Measurements from ENCODE around the gene PRDM5.
A peak's percentile ranks its signal among the peaks of the same experiment; 100 is the strongest.

The PRDM5 gene

GRCh38 chr4:120922381-120923206, at the start of gene PRDM5:
PRDM5 (minus strand) TSS chr4:120922726; CDS start chr4:120922608, 118 bp downstream.
- TF ChIP-seq GATA1 (IDR thresholded peaks at IDR 0.05; ENCODE audit: low read depth, low read length) (no peak), POLR2A (IDR thresholded peaks at IDR 0.05; ENCODE audit: low read length) (no peak)
- DNase-seq, result peak; percentile 67 to 72

DNA sequence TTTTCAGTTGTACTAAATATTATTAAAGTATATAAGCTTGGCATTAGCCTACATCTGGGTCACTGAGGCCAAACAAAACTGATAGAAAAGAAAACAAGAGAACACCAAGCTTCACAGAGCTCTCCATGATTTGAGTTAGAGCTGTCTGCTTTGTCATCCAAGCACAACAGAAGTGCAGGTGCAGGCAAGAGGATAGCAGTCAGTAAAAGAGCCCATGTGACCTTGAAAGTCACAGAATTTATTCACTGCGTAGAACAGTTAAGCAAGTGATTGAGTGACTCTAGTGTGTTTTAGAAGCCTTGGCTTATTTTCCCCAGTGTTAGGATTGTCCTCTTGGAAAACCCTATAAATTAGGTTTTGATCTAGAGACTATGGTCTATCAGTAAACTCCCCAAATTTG, 49.4 kb upstream of the PRDM5 start:
- no peak for TF ChIP-seq POLR2A (IDR thresholded peaks at IDR 0.05; ENCODE audit: low read length)
- TF ChIP-seq GATA1 (IDR thresholded peaks at IDR 0.05; ENCODE audit: low read depth, low read length), result no peak
- no peak for DNase-seq

GRCh38 chr4:120965938-120966337, 43.4 kb upstream of the PRDM5 start:
- no peak for DNase-seq
- no peak for TF ChIP-seq GATA1 (IDR thresholded peaks at IDR 0.05; ENCODE audit: low read depth, low read length)

DNA sequence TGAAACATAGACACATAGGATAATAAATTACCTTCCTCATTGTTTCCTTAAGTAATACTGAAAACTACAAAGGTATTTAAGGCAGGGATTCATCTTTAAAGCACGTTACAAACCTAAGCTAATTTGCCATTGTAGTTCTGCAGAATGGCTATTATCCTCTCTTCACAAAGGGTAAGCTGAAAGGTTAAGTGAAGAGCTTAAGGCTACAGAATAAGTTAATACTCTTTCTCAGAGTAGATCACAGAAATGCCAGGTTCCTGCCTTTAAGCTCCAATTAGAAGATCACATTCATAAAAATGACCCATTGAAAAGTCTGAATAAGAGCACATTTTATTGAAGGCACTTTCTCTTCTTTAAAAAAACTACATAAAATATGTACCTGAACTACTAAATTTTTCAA, 42.1 kb upstream of the PRDM5 start:
- no peak for TF ChIP-seq GATA1 (IDR thresholded peaks at IDR 0.05; ENCODE audit: low read depth, low read length)
- TF ChIP-seq POLR2A (IDR thresholded peaks at IDR 0.05; ENCODE audit: low read length), result no peak
- no peak for DNase-seq

DNA sequence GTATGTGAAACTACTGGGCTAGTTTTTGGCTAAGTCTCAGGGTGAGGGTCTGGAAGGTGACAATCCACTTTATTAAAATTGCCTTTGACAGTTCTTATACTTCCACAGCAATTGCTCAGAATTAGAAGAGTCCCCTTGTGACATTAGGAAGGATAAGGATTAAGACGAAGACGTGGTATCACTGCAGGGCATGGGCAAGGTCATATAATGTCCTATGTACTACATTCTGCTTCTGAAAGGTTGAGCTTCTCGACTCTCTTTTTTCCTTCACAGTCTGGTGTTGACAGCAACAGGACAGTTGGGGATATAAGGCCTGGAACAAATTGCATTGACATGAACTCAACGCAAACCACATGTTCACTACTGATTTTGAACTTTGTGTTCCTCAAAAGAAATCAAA, 40.9 kb upstream of the PRDM5 start:
- TF ChIP-seq POLR2A (IDR thresholded peaks at IDR 0.05; ENCODE audit: low read length) (no peak), GATA1 (IDR thresholded peaks at IDR 0.05; ENCODE audit: low read depth, low read length) (no peak)

DNA sequence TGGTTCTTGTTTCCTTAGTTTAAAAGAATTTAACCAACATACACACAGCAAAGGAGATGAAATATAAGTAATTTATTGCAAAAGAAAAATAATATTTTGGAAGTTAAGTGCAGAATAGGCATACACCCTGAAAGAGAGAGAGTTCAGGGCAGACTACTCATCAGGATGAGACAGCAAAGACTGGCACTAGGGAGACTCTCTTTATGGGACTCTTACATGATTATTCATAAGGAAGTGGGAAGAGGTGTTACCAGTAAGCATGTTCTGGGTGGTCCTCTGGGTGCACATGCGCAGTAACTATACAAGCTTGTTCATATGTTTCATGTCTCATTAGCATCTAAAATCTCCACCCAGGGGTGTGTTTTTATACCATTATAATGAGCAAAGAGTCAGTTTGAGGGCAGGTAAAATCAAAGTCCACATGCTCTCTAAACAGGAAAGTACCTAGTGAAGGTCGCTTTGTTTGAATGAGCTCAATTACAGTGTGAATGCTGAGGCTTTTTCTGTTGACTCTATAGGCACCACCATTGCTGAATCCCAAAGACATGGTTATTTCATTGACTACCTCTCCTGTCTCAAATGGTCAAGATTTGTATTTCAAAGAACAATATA, 38.2 kb upstream of the PRDM5 start:
- DNase-seq, result no peak
- no peak for TF ChIP-seq GATA1 (IDR thresholded peaks at IDR 0.05; ENCODE audit: low read depth, low read length)
- TF ChIP-seq POLR2A (IDR thresholded peaks at IDR 0.05; ENCODE audit: low read length), result no peak

More for the DNA sequence above, 40.9 kb upstream of the PRDM5 start:
- DNase-seq, result no peak

DNA sequence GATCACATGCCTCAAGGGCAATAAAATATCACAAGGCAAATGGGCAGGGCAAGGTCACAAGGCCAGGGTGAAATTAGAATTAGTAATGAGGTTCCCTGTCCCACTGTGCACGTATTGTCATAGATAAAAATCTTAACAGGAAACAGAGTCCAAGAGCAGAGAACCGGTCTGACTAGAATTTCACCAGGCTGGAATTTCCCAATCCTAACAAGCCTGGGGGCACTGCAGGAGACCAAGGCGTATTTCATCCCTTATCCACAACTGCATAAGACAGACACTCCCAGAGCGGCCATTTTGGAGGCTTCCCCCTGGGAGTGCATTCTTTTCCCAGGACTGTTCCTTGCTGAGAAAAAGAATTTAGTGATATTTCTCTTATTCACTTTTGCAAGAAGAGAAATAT, 25.9 kb upstream of the PRDM5 start:
- no peak for DNase-seq
- TF ChIP-seq GATA1 (IDR thresholded peaks at IDR 0.05; ENCODE audit: low read depth, low read length) (no peak), POLR2A (IDR thresholded peaks at IDR 0.05; ENCODE audit: low read length) (no peak)

DNA sequence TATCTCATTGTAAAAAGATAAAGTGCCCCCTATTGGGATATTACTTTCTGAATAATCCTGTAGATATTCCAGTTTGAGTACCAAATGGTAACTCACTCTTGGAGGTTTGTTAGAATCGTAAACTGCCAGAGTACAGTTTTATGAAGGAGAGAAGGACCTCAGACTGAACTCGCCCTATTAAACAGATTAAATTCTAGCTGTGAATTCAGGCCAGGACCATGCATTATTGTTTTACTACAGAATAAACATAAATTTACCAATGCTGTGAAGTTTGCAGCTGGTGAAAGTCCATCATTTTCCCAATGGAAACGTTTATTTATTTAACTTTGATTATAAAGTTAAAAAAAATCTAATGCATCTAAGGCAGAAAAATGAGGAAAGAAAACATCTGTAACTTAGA, 20.2 kb upstream of the PRDM5 start:
- TF ChIP-seq POLR2A (IDR thresholded peaks at IDR 0.05; ENCODE audit: low read length) (no peak), GATA1 (IDR thresholded peaks at IDR 0.05; ENCODE audit: low read depth, low read length) (no peak)
- DNase-seq, result no peak

GRCh38 chr4:120940547-120940946, 18.0 kb upstream of the PRDM5 start:
- TF ChIP-seq POLR2A (IDR thresholded peaks at IDR 0.05; ENCODE audit: low read length) (no peak), GATA1 (IDR thresholded peaks at IDR 0.05; ENCODE audit: low read depth, low read length) (no peak)
- DNase-seq, result no peak

- no peak for DNase-seq
- no peak for TF ChIP-seq POLR2A (IDR thresholded peaks at IDR 0.05; ENCODE audit: low read length)
- no peak for TF ChIP-seq GATA1 (IDR thresholded peaks at IDR 0.05; ENCODE audit: low read depth, low read length)
Measured at GRCh38 chr4:120939693-120940092, 17.2 kb upstream of the PRDM5 start.

GRCh38 chr4:120929847-120930246, 7.3 kb upstream of the PRDM5 start:
- TF ChIP-seq GATA1 (IDR thresholded peaks at IDR 0.05; ENCODE audit: low read depth, low read length) (no peak), POLR2A (IDR thresholded peaks at IDR 0.05; ENCODE audit: low read length) (no peak)
- DNase-seq, result no peak

DNA sequence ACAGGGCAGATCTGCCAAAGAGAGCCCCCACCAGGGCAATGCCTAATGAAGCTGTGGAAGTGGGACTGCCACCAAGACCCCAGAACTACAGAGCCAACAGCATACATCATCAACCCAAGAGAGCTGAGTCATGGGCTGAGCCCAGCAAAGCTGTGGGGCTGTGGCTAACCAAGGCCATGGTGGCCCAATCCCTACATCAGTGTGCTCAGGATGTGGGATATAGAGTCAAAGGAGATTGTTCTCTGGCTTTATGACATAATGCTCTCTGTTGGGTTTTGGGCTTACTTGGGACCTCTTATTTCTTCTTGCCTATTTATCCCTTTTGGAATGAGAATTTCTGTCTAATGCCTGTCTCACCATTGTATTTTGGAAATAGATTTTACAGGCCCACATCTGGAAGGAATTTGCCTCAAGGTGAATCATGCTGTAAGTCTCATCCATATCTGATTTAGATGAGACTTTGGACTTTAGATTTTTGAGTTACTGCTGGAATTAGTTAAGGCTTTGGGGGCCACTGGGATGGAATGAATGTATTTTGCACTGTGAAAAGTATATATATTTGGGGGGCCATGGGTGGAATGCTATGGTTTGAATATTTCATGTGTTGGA, 5.4 kb upstream of the PRDM5 start:
- no peak for DNase-seq
- no peak for TF ChIP-seq GATA1 (IDR thresholded peaks at IDR 0.05; ENCODE audit: low read depth, low read length)
- TF ChIP-seq POLR2A (IDR thresholded peaks at IDR 0.05; ENCODE audit: low read length), result no peak

DNA sequence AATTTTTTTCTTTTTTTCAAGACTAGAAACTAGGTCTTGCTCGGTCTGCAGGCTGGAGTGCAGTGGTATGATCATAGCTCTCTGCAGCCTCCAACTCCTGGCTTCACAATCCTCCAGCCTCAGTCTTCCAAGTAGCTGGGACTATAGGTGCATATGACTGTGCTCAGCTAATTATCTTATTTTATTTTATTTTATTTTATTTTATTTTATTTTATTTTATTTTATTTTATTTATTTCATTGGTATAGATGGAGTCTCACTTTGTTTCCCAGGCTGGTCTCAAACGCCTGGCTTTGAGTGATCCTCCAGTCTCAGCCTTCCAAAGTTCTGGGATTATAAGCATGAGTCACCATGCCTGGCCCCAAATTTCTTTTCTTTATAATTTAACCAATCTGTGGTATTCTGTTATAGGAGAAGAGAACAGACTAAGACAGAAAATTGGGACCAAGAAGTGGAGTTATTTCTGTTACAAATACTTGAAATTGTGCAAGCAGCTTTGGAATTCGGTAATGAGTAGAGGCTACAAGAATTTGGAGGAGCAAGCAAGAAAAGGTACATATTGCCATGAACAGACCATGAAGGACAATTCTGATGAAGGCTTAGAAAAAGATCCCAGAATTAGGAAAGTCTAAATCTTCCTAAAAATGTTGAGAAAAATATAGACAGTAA, 4.0 kb upstream of the PRDM5 start:
- TF ChIP-seq POLR2A (IDR thresholded peaks at IDR 0.05; ENCODE audit: low read length) (no peak), GATA1 (IDR thresholded peaks at IDR 0.05; ENCODE audit: low read depth, low read length) (no peak)

GRCh38 chr4:120924931-120925330, 2.4 kb upstream of the PRDM5 start:
- TF ChIP-seq POLR2A (IDR thresholded peaks at IDR 0.05; ENCODE audit: low read length) (no peak), GATA1 (IDR thresholded peaks at IDR 0.05; ENCODE audit: low read depth, low read length) (no peak)

More for the DNA sequence above, 4.0 kb upstream of the PRDM5 start:
- DNase-seq, result no peak

More at GRCh38 chr4:120924931-120925330, 2.4 kb upstream of the PRDM5 start:
- no peak for DNase-seq

Measured in erythroblast (primary cell).